NT2/D1 (cell line): Measurements from ENCODE around the gene MRTFB.

Source experiments
- SUZ12 ChIP-seq: IDR thresholded peaks from 2 replicates; pipeline ENCODE4 v1.6.1; 2011; ENCODE audit not compliant: insufficient read length, insufficient read depth; ENCODE audit errors: extremely low read depth
- ZNF274 ChIP-seq: IDR thresholded peaks from 2 replicates; pipeline ENCODE4 v1.6.1; 2011; ENCODE audit warnings: mild to moderate bottlenecking, low read depth, low read length

DNA sequence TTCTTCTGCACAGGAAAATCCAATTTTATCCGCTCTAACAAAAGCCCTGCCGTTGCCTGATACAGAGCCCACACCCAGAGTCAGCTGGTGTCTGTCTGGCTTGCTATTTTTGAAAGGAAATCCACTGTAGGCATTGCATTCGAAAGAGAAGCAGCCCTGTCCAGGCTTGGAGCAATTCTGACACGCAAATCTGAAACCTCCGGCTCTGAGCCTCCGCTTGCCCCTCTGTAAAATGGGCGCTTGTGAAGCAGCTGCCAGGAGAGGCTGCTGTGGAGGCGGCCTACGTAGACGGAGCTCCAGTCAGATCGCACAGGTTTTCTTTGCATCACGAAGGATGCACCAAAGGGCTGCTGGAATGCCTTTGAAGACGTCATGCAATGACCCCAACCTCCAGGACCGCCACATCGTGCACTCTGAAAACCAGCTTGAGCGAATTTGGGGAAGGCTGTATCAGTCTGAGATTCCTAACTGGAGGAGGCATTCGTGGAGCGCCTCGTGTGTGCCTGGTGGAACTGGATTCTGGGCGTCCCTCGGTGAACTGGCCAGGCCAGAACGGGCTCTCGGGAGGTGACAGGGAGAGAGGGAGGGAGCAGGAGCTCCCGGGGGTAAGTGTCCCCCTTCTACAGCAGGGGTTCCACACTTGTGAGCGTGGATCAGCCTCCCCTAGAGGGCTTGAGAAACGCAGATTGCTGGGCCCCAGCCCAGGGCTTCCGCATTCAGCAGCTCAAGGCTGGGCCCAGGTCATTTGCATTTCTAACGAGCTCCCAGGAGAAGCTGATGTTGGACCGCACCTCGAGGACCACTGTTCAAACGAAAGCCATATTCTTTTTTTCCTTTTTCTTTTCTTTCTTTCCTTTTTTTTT, 215.5 kb downstream of the MRTFB start:
- no peak for TF ChIP-seq ZNF274
- TF ChIP-seq SUZ12 = no peak
